GM21526 (cell line): ENCODE measurements around the gene LILRB1.
"Not testable (repeated sequence)": the region's sequence is repeated elsewhere in the genome, so short reads cannot be mapped to it uniquely, and the experiment has no call there.

Experiments
- ATAC-seq: cut with Tn5 transposase; IDR thresholded peaks from one replicate; pipeline ENCODE4 v1.9.1; 2021; ENCODE audit warnings: moderate library complexity; ENCODE audit not compliant: unreplicated experiment, low FRiP score

LILRB1 gene

GRCh38 chr19:54630262-54630661, at the start of gene LILRB1:
Gene LILRB1, plus strand, starts transcription at chr19:54630484. Its CDS starts 590 bp downstream, at chr19:54631074.
- not testable (repeated sequence) for ATAC-seq

GRCh38 chr19:54586397-54586796, 43.9 kb upstream of the LILRB1 start:
- ATAC-seq, result no peak

- ATAC-seq, result no peak
Observed at GRCh38 chr19:54587026-54587425, 43.3 kb upstream of the LILRB1 start.

GRCh38 chr19:54593445-54593844, 36.8 kb upstream of the LILRB1 start, which contains the start of gene LILRA1:
Gene LILRA1, plus strand, starts transcription at chr19:54593632. Its CDS starts 613 bp downstream, at chr19:54594245.
- ATAC-seq, result not testable (repeated sequence)

- not testable (repeated sequence) for ATAC-seq
Observed at GRCh38 chr19:54593931-54594626, 36.2 kb upstream of the LILRB1 start.

GRCh38 chr19:54594737-54595136, 35.5 kb upstream of the LILRB1 start:
- no peak for ATAC-seq

- not testable (repeated sequence) for ATAC-seq
Observed at GRCh38 chr19:54595680-54596436, 34.4 kb upstream of the LILRB1 start.

GRCh38 chr19:54600212-54600611, 30.1 kb upstream of the LILRB1 start:
- ATAC-seq, result no peak

GRCh38 chr19:54606230-54606629, 24.1 kb upstream of the LILRB1 start:
- no peak for ATAC-seq

- no peak for ATAC-seq
Observed at GRCh38 chr19:54606891-54607784, 23.1 kb upstream of the LILRB1 start.

GRCh38 chr19:54607785-54608150, 22.5 kb upstream of the LILRB1 start:
- ATAC-seq, result no peak

GRCh38 chr19:54608205-54608604, 22.1 kb upstream of the LILRB1 start:
- ATAC-seq, result no peak

GRCh38 chr19:54608792-54609191, 21.5 kb upstream of the LILRB1 start:
- no peak for ATAC-seq

- no peak for ATAC-seq
Observed at GRCh38 chr19:54609356-54609791, 20.9 kb upstream of the LILRB1 start.

- ATAC-seq, result no peak
Observed at GRCh38 chr19:54612428-54612827, 17.9 kb upstream of the LILRB1 start.

- no peak for ATAC-seq
Observed at GRCh38 chr19:54614726-54615125, 15.6 kb upstream of the LILRB1 start.

GRCh38 chr19:54616057-54616456, 14.2 kb upstream of the LILRB1 start:
- ATAC-seq, result peak; percentile 39

GRCh38 chr19:54616821-54617560, 13.3 kb upstream of the LILRB1 start:
- ATAC-seq, result no peak

- no peak for ATAC-seq
Observed at GRCh38 chr19:54620464-54620863, 9.8 kb upstream of the LILRB1 start.

GRCh38 chr19:54622431-54622830, 7.9 kb upstream of the LILRB1 start:
- no peak for ATAC-seq
